ENCODE results near the gene TTC5.
"Not testable (repeated sequence)": the region's sequence is repeated elsewhere in the genome, so short reads cannot be mapped to it uniquely, and the experiment has no call there.

TTC5 gene

GRCh38 chr14:20295067-20295466 is 10.7 kb downstream of the TTC5 start:
- no peak for DNase-seq

- no peak for DNase-seq
Measured at GRCh38 chr14:20294636-20295035, 11.1 kb downstream of the TTC5 start.

- DNase-seq, result not testable (repeated sequence)
Measured at GRCh38 chr14:20281998-20282397, 23.8 kb downstream of the TTC5 start.

- not testable (repeated sequence) for DNase-seq
Measured at GRCh38 chr14:20280265-20280664, 25.5 kb downstream of the TTC5 start.

GRCh38 chr14:20278414-20278813 is 27.3 kb downstream of the TTC5 start:
- DNase-seq, result no peak

GRCh38 chr14:20277409-20277808 is 28.3 kb downstream of the TTC5 start:
- no peak for DNase-seq

- no peak for DNase-seq
Measured at GRCh38 chr14:20274062-20274461, 31.7 kb downstream of the TTC5 start.

- not testable (repeated sequence) for DNase-seq
Measured at GRCh38 chr14:20264361-20264760, 41.4 kb downstream of the TTC5 start.

- DNase-seq, result no peak
Measured at GRCh38 chr14:20262642-20263128, 43.1 kb downstream of the TTC5 start.

- DNase-seq, result no peak
Measured at GRCh38 chr14:20247646-20248246, 58.0 kb downstream of the TTC5 start.
